IMR-90 (cell line): Measurements from ENCODE around the gene EPS8. TPM values are rescaled to one million over a fixed set of nuclear protein-coding genes. Genes with fewer than 3 reads are reported as not detected.

Experiments
- ATAC-seq: fragments of 200-7000 bp; cut with Tn5 transposase; 2 replicates; pipeline ENCODE4 v1.9.1; 2020; ENCODE audit warnings: low read depth, mild to moderate bottlenecking, moderate library complexity
- BruUV-seq: library from RNA; stranded (reverse); fragments of 400-500 nt; replicated peaks from 2 replicates; lab custom pipeline; 2021; lab: Mats Ljungman, UMichigan
- CTCF ChIA-PET: fragments of 300-600 bp; formaldehyde crosslinking; extraction: SDS; loops from one replicate; lab custom pipeline; 2021; ENCODE audit warnings: antibody characterized with exemption; lab: Yijun Ruan, JAX
- POLR2A ChIA-PET: fragments of 300-600 bp; sonication (Branson Sonifier 250); formaldehyde crosslinking; loops from one replicate; lab custom pipeline; 2022; ENCODE audit warnings: antibody characterized with exemption; ENCODE audit not compliant: unreplicated experiment; lab: Charles Lee
- DNase-seq: peaks from one replicate; pipeline ENCODE4 v3.0.0; 2013
- H2AFZ ChIP-seq: replicated peaks from 2 replicates; pipeline ENCODE3; 2013; ENCODE audit warnings: low read length, mild to moderate bottlenecking; ENCODE audit not compliant: poor library complexity
- H2AK5ac ChIP-seq: 2 replicates; pipeline ENCODE4 v1.6.1; 2013; ENCODE audit warnings: low read depth, low read length, inconsistent platforms
- H2AK9ac ChIP-seq: replicated peaks from 2 replicates; pipeline ENCODE3; 2013; ENCODE audit warnings: mild to moderate bottlenecking, low read depth, low read length, moderate library complexity; ENCODE audit not compliant: poor library complexity
- H2BK120ac ChIP-seq: 2 replicates; pipeline ENCODE4 v1.6.1; 2013; ENCODE audit warnings: low read depth, low read length, inconsistent platforms
- H2BK15ac ChIP-seq: 3 replicates; pipeline ENCODE4 v1.6.1; 2013; ENCODE audit warnings: low read depth, low read length, inconsistent platforms
- H2BK20ac ChIP-seq: 2 replicates; pipeline ENCODE4 v1.6.1; 2013; ENCODE audit warnings: low read depth, mild to moderate bottlenecking, inconsistent platforms, low read length, moderate library complexity
- H2BK5ac ChIP-seq: 2 replicates; pipeline ENCODE4 v1.6.1; 2013; ENCODE audit warnings: mild to moderate bottlenecking, low read depth, low read length, inconsistent platforms; ENCODE audit not compliant: poor library complexity, severe bottlenecking
- H3K14ac ChIP-seq: replicated peaks from 2 replicates; pipeline ENCODE4 v1.6.1; 2013; ENCODE audit warnings: low read depth, low read length, inconsistent platforms
- H3K18ac ChIP-seq: 2 replicates; pipeline ENCODE4 v1.6.1; 2013; ENCODE audit warnings: low read depth, low read length, control low read depth
- H3K23ac ChIP-seq: 2 replicates; pipeline ENCODE4 v1.6.1; 2013; ENCODE audit warnings: low read depth, low read length, inconsistent platforms
- H3K27ac ChIP-seq: 2 replicates; pipeline ENCODE4 v1.5.1; 2013; ENCODE audit warnings: mild to moderate bottlenecking, control low read depth, low read length; ENCODE audit not compliant: insufficient read depth
- H3K27me3 ChIP-seq: 2 replicates; pipeline ENCODE4 v1.6.1; 2013; ENCODE audit warnings: low read length; ENCODE audit not compliant: control insufficient read depth, insufficient read depth
- H3K36me3 ChIP-seq: 2 replicates; pipeline ENCODE4 v1.6.1; 2013; ENCODE audit warnings: low read length, mixed read lengths; ENCODE audit not compliant: control insufficient read depth, insufficient read depth
- H3K4ac ChIP-seq: 2 replicates; pipeline ENCODE4 v1.6.1; 2013; ENCODE audit warnings: low read depth, low read length, inconsistent platforms
- H3K4me1 ChIP-seq: 2 replicates; pipeline ENCODE4 v1.6.1; 2013; ENCODE audit warnings: low read length, mixed read lengths; ENCODE audit not compliant: control insufficient read depth, insufficient read depth
- H3K4me2 ChIP-seq: 2 replicates; pipeline ENCODE4 v1.6.1; 2013; ENCODE audit warnings: low read depth, mild to moderate bottlenecking, control low read depth, low read length, moderate library complexity
- H3K4me3 ChIP-seq: 2 replicates; pipeline ENCODE4 v1.5.1; 2013; ENCODE audit warnings: low read depth, mild to moderate bottlenecking, control low read depth, low read length, moderate library complexity; ENCODE audit not compliant: insufficient read depth
- H3K56ac ChIP-seq: 2 replicates; pipeline ENCODE4 v1.6.1; 2013; ENCODE audit warnings: low read length, inconsistent platforms; ENCODE audit not compliant: insufficient read depth; ENCODE audit errors: extremely low read depth
- H3K79me1 ChIP-seq, 2 experiments: 2 replicates each; pipeline ENCODE4 v1.6.1; 2013; ENCODE audit warnings: low read length in 2 of 2, inconsistent platforms in 1 of 2, low read depth in 1 of 2
- H3K9ac ChIP-seq: 2 replicates; pipeline ENCODE4 v1.6.1; 2013; ENCODE audit warnings: low read depth, low read length, control low read depth
- H3K9me1 ChIP-seq: 2 replicates; pipeline ENCODE4 v1.6.1; 2013; ENCODE audit warnings: low read length, inconsistent platforms; ENCODE audit not compliant: insufficient read depth
- H3K9me3 ChIP-seq: 2 replicates; pipeline ENCODE4 v1.6.1; 2013; ENCODE audit warnings: low read length; ENCODE audit not compliant: control insufficient read depth, insufficient read depth
- H4K20me1 ChIP-seq: 2 replicates; pipeline ENCODE4 v1.6.1; 2013; ENCODE audit warnings: low read length, inconsistent platforms; ENCODE audit not compliant: insufficient read depth
- H4K5ac ChIP-seq: 2 replicates; pipeline ENCODE4 v1.6.1; 2013; ENCODE audit warnings: mild to moderate bottlenecking, low read depth, low read length, control low read depth
- H4K8ac ChIP-seq, 2 experiments: 2 replicates each; pipeline ENCODE4 v1.6.1; 2013; ENCODE audit warnings: low read depth in 2 of 2, low read length in 2 of 2, control low read depth in 1 of 2, inconsistent platforms in 1 of 2
- H4K91ac ChIP-seq: 2 replicates; pipeline ENCODE4 v1.6.1; 2013; ENCODE audit warnings: low read depth, low read length, inconsistent platforms; ENCODE audit not compliant: insufficient read depth
- BHLHE40 ChIP-seq: fragments of 150-350 bp; IDR thresholded peaks from 2 replicates; pipeline ENCODE4 v1.6.1; 2016; ENCODE audit warnings: mild to moderate bottlenecking, low read depth, low read length
- CEBPB ChIP-seq: IDR thresholded peaks from 2 replicates; pipeline ENCODE4 v1.6.1; 2012; ENCODE audit warnings: low read depth, low read length, improper control_type of control experiment
- CHD1 ChIP-seq: IDR thresholded peaks from 2 replicates; pipeline ENCODE4 v1.6.1; 2012; ENCODE audit warnings: low read depth, low read length, improper control_type of control experiment
- CTCF ChIP-seq: conservative IDR thresholded peaks from 2 replicates; pipeline ENCODE4 v1.5.1; 2012; ENCODE audit warnings: mild to moderate bottlenecking, low read depth, low read length, improper control_type of control experiment
- ELK1 ChIP-seq: fragments of 150-350 bp; IDR thresholded peaks from 2 replicates; pipeline ENCODE4 v1.6.1; 2016; ENCODE audit warnings: low read depth, mild to moderate bottlenecking, low read length, moderate library complexity, borderline replicate concordance
- FOS ChIP-seq: fragments of 150-350 bp; IDR thresholded peaks from 2 replicates; pipeline ENCODE4 v1.6.1; 2016; ENCODE audit warnings: low read depth, low read length
- NFE2L2 ChIP-seq: fragments of 150-350 bp; IDR thresholded peaks from 2 replicates; pipeline ENCODE4 v1.6.1; 2016; ENCODE audit warnings: low read depth, mild to moderate bottlenecking, low read length
- POLR2A ChIP-seq: IDR thresholded peaks from 2 replicates; pipeline ENCODE4 v1.6.1; 2012; ENCODE audit warnings: mild to moderate bottlenecking, low read depth, low read length
- RFX5 ChIP-seq: IDR thresholded peaks from 2 replicates; pipeline ENCODE4 v1.8.0; 2012; ENCODE audit warnings: low read depth, mild to moderate bottlenecking, low read length, moderate library complexity
- SMC3 ChIP-seq: fragments of 150-350 bp; IDR thresholded peaks from 2 replicates; pipeline ENCODE4 v1.6.1; 2016; ENCODE audit warnings: low read depth, mild to moderate bottlenecking, antibody characterized with exemption, low read length, moderate library complexity
- WGBS, 2 experiments: methylation state at CpG; one replicate each; pipeline versions ENCODE4 v1.1.5 to v1.1.7; 2013; ENCODE audit warnings: missing lambda C conversion rate in 2 of 2; ENCODE audit not compliant: insufficient read length in 1 of 2; ENCODE audit errors: extremely low coverage in 2 of 2; 5-methylcytosine and 5-hydroxymethylcytosine counted together
- dilution Hi-C: fragments of 300-500 bp; cut with HindIII; formaldehyde crosslinking; loops from one replicate; pipeline ENCODE4 v1.14.3; 2018; ENCODE audit warnings: low sequenced_read_pairs; ENCODE audit not compliant: unreplicated experiment
- in situ Hi-C: fragments of 300-500 bp; cut with MboI; formaldehyde crosslinking; loops from 3 replicates; pipeline ENCODE4 v1.14.3; 2019; ENCODE audit warnings: low sequenced_read_pairs, inconsistent platforms, mixed read lengths
- intact Hi-C: fragments of 100-400 bp; cut with micrococcal nuclease; formaldehyde crosslinking; loops from 2 replicates; pipeline ENCODE4 v1.10.0; 2022
- polyA plus RNA-seq, 3 experiments: library from polyadenylated mRNA; depleted of rRNA; stranded (reverse); fragments of >200 nt; gene quantifications; 2 replicates each; pipeline ENCODE4 v1.2.3, GENCODE V29; 2012; ENCODE audit warnings: low replicate concordance in 1 of 3
- total RNA-seq: library from RNA; depleted of rRNA; stranded (reverse); fragments of >200 nt; gene quantifications from 2 replicates; pipeline ENCODE4 v1.2.3, GENCODE V29; 2012

EPS8 gene
- total and polyA plus RNA-seq, 2 of the 4 experiments (the other 2 are of a cell fraction): 45.1 to 104 TPM

- BruUV-seq: no TSS peak
- no peak overlapping the region for H4K8ac ChIP-seq
- TF ChIP-seq BHLHE40 (no peak), CEBPB (no peak), FOS (no peak), SMC3 (no peak), NFE2L2 (no peak), RFX5 (no peak), ELK1 (no peak), CTCF (no peak), POLR2A (no peak), CHD1 (no peak)
- H3K14ac ChIP-seq: 0 out of 2 replicates have a peak overlapping the region, but pooled peaks have one; percentile 61
- no peak overlapping the region for H3K27ac ChIP-seq
- 0 out of 2 replicates have a peak, but pooled peaks cover 3% of the 10 kb centered on the region for H3K9me1 ChIP-seq
- H2AFZ ChIP-seq: no peak overlapping the region
- no peak overlapping the region for H3K18ac ChIP-seq
- H4K20me1 ChIP-seq: no peaks in the 10 kb centered on the region
- peak overlapping the region; percentile 38; the same call in 1 of the 2 replicates for H3K23ac ChIP-seq
- CTCF ChIA-PET: interaction anchor here (0.6 kb wide), 1 partner anchor 72 kb away, joined by 3 read pairs; no protein-coding TSS in a partner anchor
- no peak overlapping the region for H2BK5ac ChIP-seq
- peaks cover 10 to 42% of the 10 kb centered on the region in 2 experiments; a peak in 2 of 4 replicates for H3K79me1 ChIP-seq
- POLR2A ChIA-PET: no interaction called here
- H3K27me3 ChIP-seq: no peaks in the 10 kb centered on the region
- ATAC-seq (no peak), DNase-seq (no peak)
- 0 out of 3 replicates have a peak overlapping the region, but pooled peaks have one; percentile 11 for H2BK15ac ChIP-seq
- no peaks in the 10 kb centered on the region for H3K9me3 ChIP-seq
- dilution Hi-C loops (no loop called here), in situ Hi-C loops (no loop called here), intact Hi-C loops (no loop called here)
- H4K5ac ChIP-seq: no peak overlapping the region
- H3K9ac ChIP-seq: no peak overlapping the region
- 0 out of 2 replicates have a peak overlapping the region, but pooled peaks have one; percentile 67 for H3K4ac ChIP-seq
- H3K4me1 ChIP-seq: peaks cover 5% of the 10 kb centered on the region; the same call in 1 of the 2 replicates
- H2BK20ac ChIP-seq: no peak overlapping the region; the same call in 1 of the 2 replicates
- no peak overlapping the region for H3K4me3 ChIP-seq
- no peak overlapping the region for H3K56ac ChIP-seq
- peak overlapping the region; percentile 8; the same call in 1 of the 2 replicates for H2BK120ac ChIP-seq
- H2AK9ac ChIP-seq: no peak overlapping the region
- peak overlapping the region; percentile 43; the same call in 1 of the 2 replicates for H2AK5ac ChIP-seq
- H3K36me3 ChIP-seq: no peaks in the 10 kb centered on the region
- H3K4me2 ChIP-seq: no peak overlapping the region
- WGBS, 2 experiments: no CpG with 5 or more reads among the region's 3 CpGs
- H4K91ac ChIP-seq: no peak overlapping the region
These were observed 19.6 kb downstream of the EPS8 start for GRCh38 chr12:15769586-15769985.
